HPDE6-E6E7 (cell line): ENCODE data around the gene VEZF1.
"Not testable (repeated sequence)": the region's sequence is repeated elsewhere in the genome, so short reads cannot be mapped to it uniquely, and the experiment has no call there.

ENCODE experiments used
- DNase-seq: peaks from one replicate; pipeline ENCODE4 v3.0.0; 2011; ENCODE audit warnings: missing footprints; ENCODE audit errors: extremely low spot score

The VEZF1 gene

DNA sequence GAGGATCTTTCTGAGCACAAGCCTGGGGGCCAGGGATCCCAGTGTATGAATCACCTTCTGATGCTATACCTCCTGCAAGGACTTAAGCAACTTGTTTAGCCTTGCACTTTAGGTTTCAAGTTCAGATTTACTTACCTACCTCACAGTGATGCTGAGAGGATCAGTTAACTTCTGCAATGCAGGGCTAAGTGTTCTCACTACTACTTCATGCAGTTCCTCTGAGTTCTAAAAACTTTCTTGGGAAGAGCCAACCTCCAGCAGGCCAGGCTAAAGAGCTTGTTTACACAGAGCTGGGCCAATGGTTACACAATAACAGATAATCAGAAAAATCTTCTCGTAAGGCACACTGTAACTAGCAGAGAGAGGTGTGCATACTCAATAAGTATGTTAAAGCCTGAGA, 13.0 kb downstream of the VEZF1 start:
- DNase-seq: no peak

DNA sequence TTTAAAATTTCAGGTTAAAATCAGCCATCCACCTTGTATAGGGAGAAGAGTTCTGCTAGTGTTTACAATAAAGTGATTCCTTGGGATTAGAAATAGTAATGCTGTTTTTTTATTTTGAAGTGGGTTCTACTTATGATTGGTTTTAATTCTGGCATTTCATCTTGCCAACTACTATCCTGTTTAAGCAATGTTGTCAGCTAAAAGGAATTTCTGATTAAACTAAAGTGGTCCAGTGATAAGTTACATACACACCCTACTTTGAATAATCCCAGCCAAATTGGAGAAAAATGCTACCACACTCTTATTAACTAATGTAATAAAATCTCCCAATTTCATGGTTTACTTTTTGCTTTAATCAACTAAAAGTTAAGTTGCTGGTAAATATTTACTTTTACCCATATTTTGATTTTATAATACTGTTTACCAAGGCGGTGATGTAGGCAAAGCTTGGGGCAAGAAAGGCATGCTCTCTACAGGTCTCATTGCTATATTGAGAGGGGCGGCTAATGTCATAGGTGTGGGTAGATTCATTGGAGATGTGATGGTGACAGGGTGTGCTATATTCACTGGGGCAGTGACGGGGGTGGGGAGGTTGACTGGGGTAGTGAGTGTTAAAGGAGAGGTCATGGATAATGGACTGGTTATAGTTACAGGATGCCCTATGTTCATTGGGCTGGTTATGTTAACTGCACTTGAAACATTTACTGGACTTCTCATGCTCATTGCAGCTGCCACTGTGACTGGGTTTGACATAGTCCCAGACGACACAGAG, 13.8 kb downstream of the VEZF1 start:
- DNase-seq: not testable (repeated sequence)

DNA sequence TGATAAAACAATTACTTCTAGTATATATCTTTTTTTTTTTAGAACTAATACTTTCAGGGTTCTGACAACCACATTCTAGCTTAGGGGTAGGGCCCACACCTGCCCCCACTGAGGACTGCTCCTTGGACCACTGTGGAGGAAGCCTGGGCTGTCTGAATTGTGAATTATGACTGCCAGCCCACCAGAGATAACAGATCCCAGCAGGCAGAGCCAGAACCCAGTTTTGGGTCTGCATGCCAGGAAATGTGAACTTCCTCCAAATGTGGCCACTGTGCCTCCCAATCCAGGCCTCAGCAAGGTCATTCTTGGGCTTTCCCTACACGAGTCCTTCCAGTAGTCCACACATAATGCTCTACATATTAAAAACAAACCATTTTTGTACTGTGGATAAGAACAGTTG, 15.9 kb downstream of the VEZF1 start:
- no peak for DNase-seq

DNA sequence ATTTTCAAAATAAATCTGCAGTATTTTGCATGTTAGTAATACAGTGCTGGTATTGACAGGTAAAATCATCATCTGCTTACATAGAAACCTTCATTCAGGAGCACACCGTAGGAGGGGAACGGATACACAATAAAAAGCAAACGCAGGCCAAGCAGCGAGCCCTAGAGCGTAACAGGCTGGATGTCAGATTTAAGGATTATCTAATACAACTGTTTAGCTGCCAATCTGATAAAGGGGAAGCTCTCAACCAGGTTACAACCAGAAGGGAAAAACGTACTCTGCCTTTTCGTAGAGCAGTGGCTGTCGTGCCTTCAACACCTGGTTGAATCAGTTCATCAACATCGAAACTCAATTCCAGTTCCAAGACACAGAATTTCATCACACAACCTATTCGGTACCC, 16.5 kb downstream of the VEZF1 start:
- DNase-seq: no peak

DNA sequence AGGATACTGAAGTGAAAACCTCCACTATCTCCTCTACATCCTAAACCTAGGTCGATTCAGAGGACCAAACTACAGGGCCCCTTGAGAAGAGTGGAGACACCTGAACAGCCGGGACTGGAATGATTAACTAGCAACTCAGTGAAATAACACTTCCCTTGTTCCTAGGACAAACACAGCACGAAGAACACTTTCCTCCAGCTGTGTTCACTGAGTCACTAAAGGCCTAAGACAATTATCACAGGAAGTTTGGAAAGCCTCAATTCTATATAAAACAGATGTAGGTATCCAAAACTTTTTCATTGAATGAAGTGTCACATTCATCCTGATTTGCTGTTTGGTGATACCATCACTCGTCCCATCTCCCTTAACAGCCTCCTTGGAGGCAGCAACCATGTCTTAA, 17.3 kb downstream of the VEZF1 start:
- no peak for DNase-seq

DNA sequence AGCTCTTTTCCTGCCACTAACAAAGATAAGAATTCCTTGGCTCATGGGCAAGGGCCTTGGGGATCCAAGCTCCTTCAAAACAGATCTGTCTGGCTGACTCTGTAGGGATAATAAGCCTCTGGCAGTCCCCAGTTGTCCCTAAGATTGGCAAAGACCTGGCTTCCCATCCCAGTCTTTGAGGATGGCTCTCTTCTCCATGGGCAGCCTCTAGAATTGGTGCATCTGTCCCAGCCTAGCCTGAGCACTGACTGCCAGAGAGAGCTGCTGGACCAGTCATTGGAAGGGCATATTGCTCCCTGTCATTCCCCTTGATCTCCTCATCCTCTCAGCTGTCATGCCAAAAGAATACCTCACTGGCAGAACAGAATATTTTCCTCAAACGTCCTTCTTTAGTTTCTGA, 19.6 kb downstream of the VEZF1 start:
- no peak for DNase-seq

DNA sequence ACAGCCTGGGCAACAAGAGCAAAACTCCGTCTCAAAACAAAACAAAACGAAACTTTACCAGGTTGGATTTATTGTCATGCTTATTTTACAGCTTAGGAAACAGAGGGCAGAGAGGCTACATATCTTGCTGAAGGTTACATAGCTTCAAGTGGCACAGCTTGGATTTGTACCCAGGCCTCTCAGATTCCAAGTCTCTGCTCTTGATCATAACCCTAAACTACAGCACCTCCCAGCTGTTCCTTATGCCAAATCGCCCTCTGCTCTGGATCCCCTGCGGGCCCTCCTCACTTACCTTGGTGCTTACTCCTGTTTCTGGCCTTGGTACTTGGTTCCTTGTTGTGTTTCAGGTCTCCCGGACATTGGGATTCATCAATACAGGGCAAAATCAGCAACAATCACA, 21.2 kb downstream of the VEZF1 start:
- DNase-seq: no peak

DNA sequence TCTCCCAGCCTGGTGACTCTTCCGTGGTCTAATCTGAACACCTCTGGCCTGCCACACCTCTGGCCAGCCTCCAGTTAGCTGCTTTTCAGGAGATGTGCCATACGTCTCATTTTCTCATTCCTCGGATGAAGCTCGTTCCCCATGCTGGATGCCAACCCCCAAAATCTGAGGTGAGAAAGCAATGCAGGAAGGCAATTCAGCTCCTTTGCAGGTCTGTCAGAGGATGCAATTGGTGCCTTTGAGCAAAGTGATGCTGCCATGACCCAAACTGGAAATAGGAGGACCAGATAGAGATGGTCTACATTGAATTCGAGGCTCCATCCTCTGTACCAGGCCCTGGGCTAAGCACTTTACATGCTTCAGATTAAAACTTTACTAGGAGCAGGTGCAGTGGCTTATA, 21.8 kb downstream of the VEZF1 start:
- DNase-seq: no peak

DNA sequence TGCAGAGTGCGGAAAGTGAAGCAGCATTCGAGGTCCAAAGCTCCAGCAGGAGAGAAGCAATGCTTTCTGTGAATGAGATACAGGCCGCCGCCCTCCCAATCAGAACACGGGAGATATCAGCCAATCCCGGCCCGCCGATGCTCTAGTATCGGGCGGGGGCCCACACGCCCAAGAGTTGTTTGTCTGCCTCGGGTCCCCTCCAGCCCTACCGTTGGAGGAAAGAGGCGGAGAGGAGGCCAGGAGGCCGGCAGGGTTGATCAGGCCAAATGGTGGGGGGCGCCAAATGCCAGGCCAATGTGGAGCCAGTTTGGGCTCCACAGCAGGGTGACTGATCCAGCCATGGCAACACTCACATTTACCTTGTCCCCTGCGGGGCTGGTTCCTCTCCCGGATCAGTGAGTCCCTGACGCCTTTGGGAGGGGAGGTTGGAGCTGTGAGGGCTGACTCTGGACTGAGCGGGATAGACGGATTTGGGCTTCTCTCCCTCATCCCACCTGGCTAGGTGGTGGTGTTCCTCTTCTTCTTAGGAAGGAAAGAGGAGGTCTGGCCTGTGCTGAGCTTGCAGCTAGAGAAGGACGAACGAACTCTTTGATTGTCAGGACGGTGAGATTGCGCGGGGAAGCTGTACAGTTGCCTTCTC, 22.4 kb downstream of the VEZF1 start:
- DNase-seq: no peak

DNA sequence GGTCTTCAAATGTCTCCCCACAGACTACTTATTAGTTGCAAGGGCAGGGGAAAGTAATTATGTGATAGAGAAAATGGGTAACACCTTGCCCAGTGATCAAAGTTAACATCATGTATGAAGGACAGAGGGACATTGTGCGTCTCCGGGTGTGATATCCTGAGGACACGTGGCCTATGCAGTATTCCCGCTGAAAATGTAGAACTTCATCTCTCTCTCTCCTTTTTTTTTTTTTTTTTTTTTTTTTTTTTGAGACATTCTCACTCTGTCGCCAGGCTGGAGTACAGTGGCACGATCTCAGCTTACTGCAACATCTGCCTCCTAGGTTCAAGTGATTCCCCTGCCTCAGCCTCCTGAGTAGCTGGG, 24.9 kb downstream of the VEZF1 start:
- no peak for DNase-seq

DNA sequence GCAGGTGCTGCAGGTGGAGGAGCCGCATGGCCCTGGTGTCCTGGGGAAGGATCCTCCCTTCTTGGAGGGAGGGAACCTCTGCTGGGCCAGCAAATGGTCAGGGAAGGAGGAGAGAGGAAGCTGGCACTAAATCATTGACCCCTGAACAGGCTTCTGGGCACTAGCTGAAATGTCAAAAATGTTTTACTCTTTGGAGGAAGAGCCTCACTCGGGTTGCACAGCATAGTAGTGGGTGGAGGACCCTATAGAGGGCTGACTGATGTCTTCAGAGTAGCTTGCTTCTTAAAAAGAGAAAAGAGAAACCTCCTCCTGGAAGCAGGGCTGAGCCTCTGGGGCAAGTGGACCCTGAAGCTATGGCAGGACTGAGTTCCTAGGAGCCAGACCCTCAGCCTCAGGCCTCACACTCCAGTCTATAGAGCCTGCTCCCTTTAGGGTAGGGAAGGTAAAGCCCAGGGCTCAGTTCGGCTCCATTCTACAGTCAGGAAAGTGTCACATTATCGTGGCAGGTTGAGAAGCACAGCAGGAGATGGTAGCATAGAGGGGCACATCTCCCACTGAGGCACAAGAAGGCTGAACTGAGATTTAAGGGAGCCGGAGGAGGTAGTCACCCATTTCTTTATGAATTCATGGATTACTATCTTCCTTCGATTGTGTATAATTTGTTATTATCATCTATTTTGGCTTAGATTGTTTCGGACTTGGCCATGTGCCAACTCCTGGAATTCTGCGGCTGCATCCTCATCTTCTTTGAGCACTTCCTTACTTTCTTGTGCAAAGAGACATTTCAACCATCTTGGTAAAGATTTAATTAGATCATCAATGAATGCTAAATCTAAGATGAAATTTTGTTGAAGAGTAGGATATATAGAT, 25.5 kb downstream of the VEZF1 start:
- DNase-seq: no peak

DNA sequence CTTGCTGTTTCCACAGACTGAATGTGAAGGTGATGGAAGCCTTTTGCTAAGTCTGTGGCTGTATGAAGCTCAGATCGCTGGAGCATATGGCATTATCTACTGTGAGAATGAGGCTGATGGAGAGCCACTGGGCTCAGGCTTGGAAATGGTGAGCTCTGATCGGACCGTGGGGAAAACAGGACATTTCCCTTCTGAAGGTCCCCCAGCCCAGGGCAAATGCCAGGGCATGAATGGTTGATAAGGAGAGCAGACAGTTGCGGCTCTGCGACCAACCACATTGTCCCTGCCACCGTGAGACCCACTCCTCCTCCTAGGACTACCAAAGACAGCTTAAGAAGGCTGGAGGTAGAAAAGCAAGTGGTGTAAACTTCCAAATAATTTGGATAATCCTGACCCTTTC, 28.1 kb downstream of the VEZF1 start:
- no peak for DNase-seq

DNA sequence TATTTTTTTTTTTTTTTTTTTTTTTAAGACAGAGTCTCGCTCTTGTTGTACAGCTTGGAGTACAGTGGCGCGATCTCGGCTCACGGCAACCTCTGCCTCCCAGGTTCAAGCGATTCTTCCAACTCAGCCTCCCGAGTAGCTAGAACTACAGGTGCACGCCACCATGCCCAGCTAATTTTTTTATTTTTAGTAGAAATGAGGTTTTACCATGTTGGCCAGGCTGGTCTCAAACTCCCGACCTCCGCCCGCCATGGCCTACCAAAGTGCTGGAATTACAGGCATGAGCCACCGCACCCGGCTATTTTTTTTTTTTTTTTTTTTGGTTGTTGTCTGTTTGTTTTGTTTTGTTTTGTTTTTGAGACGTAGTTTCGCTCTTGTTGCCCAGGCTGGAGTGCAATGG, 29.7 kb downstream of the VEZF1 start:
- DNase-seq: not testable (repeated sequence)

DNA sequence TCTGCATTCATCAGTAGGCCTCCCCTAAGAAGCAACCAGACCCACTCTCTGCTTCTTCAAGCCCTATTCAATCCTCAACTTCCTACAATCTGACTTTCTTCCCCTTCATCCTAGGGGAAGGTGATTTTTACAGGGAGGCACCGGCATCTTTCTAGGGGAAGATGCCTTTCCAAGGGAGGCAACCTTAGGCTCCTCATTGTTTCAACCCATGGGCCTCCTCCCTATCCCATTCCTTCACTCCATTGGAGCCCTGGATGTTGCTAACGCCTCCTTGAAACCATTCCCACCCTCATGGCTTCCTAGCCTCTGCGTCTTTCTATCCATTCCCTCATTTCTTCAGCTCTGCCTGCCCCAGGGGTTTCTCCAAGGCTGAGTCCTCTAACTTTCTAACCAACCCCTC, 30.2 kb downstream of the VEZF1 start:
- DNase-seq: no peak

DNA sequence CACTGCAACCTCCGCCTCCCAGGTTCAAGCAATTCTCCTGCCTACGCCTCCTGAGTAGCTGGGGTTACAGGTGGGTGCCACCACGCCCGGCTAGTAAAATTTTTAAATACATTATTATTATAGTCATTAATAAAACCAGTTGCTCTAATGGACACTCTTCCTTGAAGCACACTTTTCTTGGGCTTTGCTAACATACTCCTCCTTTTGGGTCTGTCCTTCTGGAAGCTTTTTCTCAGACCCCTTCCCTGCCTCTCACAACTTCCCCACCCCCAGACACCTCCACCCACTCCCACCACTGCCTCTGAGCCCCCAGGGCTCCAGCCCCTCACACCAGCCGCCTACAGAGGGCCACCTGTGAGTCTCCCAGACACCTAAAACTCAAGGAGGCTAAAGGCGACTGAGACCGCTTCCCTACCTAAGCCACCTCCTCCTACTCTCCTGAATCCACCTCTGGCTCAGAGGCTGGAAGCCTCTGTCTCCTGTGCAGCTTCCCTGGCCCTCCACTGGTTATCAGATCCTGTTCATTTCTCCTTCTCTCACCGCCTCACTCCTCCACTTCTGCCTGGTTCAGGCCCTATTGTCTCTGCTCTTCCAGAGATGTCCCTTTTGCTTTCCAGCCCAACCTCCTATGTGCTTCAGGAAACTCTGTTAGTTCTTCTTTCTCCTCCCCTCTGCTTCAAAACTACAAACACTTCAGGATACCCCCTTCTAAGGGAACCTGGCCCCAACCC, 30.8 kb downstream of the VEZF1 start:
- DNase-seq: no peak

DNA sequence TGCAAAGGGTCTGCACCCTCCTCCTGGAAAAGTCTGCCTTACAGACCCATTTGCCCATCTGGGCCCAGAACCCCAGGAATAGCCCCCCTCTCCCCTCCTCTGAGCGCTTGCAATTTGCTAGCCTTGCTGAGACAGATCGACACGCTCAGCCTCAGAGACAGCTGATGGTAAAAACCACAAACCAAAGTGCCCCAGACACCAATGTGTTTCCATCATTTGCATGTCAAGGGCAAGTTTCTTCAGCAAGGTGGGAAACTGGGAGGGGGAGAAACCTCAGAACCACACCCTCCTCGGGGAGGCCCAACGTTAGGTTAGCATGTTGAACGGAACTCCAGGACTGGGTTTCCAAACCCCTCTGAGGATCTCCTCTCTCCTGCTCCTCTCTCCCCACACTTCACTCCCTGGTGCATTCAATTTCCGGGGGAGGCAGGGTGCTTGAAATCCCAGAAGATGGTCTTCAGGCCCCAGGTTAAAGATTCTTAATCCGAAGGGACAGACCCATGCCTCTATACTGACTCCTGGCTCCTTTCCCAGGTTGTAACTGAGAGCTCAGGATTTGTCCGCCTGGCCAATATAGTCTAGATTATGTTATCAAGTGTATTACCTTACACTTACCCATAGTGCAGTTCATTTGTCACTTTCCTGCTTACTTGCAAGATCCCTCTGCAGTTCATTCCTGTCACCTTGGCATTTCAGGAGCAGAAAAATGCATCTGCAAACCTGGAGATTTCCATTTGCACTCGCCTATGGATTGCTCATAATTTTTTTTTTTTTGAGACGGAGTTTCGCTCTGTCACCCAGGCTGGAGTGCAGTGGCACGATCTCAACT, 31.5 kb downstream of the VEZF1 start:
- no peak for DNase-seq

DNA sequence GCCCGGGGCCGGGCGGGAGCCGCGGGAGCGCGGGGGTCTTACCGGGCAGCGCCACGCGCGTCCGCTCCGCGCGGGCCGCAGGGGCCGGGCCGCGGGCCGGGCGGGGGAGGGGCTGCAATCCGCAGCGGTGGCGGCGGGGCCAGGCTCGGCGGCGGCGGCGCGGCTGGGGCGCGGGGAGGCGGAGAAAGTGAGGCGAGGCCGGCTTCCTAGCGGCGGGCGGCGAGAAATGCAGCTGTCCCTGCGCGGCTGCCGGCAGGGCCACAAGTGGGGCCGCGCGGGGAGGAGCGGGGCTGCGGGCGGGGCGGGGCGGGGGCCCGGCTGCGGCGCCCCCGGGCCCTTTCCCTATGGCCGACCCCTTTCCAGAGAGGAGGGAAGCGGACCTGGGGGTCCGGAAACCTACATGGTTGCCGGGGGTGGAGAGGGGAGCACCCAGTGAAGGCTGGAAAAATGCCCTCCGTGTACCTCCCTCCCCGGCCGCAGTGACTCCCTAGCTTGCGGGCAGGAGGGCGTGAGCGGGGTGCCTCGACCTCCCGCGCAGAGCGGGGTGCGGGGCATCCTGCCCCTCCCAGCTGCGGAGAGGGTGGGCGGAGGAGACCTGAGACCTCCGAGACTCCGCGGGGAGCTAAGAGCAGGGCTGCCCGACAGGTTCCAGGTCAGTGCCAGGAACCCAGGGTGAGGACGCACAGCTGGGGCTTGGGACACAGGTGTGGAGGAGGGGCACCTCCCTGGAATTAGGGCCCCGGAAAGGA, 32.7 kb downstream of the VEZF1 start, which contains the start of gene CUEDC1:
TSS of gene CUEDC1 (minus strand) at position 230 of the 749 bp plus-strand sequence. CDS start 69,848 bp downstream, outside the sequence.
- DNase-seq: peak; percentile 69

DNA sequence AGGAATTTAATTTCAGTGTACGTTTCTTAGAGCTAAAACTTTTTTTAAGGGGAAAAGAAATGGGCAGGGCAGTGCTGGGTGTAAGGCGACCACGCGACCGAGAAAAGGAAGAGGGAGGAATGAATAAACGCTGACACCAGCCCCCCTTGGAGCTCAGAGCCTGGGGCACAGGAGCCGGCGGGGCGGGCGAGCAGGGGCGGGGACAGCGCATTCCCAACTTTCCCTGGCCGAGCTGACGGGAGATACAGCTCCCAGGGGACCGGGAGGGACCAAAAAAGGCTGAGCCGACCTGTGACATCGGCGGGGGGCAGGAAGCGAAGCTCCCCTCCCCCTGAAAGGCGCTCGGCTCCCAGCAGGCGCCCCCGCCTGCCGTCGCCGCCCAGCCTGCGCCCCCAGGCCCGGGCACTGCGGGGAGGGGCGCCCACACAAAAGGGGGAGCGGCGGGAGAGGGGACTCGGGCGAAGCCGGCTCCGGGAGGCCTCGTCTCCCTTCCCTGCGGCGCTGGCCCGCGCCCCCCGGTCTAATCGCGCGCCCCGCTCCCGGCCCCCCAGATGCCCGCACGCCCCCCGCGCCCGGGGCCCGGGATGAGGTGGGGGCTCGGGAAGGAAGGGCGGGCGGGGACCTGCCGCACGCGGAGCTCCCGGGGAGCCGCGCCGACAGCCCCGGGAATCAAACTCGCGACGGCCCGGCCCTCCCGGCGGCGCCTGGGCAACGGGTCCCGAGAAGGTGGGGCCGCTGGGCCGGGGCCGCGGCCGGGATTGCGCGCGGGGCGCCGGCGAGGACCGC, 33.5 kb downstream of the VEZF1 start:
- DNase-seq: no peak

DNA sequence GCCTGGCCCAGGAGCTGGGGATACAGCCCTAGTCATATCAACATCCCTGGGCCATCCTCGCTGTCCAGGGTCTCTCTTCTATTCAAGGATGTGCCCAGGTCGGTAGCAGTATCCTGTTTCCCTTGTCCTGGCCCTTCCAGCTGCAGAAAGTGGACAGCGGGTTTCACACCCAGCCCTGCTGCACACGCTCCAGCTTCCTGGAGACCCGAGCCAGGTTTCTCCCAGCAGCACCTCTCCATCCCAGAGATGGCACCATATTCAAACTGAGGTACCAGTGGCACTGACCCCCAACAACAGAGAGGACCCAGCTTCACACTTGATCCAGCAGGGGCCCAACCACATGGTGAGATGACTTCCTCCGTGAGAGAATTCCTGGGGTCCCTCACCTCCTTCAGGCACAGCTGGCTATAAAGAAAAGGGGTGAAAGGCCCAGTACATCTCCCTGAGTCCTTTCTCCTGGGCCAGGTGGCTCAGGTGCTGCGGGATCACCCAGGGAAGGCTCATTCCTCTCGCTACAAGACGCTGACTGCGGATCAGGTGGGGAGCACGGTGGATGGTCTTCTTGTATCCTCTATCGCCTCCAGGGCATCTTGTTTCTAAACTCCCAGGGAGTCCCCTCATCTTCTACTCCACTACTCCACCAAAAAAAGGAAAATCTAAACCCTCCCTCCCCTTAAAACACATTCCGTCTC, 34.2 kb downstream of the VEZF1 start:
- DNase-seq: no peak
